ENCODE measurements around the gene ARMCX4. TPM values are rescaled to one million over a fixed set of nuclear protein-coding genes. Genes with fewer than 3 reads are reported as not detected.
"Not testable (repeated sequence)": the region's sequence is repeated elsewhere in the genome, so short reads cannot be mapped to it uniquely, and the experiment has no call there.

Gene ARMCX4
- total RNA-seq, 2 donors from 2014 or later: 13.4 to 19.3 TPM

DNA sequence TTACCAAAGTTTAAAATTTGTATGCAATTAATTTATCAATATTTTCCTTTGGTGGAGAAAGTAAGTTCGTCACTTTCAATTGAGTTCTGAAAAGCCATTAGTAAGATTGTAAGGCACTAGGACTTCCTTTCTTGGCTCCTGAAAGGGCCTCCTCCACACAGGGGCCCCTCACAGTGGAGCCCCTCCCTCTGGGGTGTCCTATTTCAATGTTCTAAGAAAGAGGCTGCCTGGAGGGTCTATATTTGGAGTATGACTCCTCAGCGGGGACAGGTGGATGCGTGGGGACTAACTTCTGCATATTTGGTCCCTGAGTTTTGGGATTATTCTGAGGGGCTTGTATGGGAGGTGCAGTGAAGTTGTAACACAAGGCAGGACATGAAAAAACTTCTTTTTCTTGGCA is 1.6 kb upstream of the ARMCX4 start:
- no peaks in the 10 kb centered on the region for H3K36me3 ChIP-seq
- TF ChIP-seq CTCF (IDR thresholded peaks at IDR 0.05): no peak
- ATAC-seq (ENCODE audit: insufficient number of reproducible peaks, low FRiP score, low read depth) (no peak), DNase-seq (ENCODE audit: low spot score) (no peak)
- H3K4me3 ChIP-seq: no peak overlapping the region
- no peak overlapping the region for H3K27ac ChIP-seq
- no peaks in the 10 kb centered on the region for H3K9me3 ChIP-seq
- no peaks in the 10 kb centered on the region for H3K27me3 ChIP-seq (replicated peaks; ENCODE audit: insufficient read depth)
- H3K4me1 ChIP-seq (ENCODE audit: control insufficient read depth in 1 of 2, low read depth in 2 of 2): no peaks in the 10 kb centered on the region

DNA sequence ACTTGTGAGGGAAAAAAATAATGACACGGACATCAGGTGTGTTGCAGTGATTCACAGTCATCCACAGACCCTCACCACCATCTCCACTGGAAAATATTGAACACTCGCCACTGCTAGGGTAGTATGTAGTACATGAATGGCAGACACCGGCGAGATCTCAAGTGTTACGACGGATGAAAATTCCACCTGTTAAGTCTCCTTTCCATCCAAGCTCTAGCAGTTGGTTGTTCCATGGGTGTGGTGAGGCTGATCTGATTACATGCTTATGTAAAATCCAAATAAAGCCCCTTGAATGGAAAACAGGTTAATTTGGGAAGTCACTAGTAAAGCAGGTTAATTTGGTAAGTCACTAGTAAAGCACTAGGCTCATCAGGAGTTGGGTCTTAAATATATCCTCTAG is 1.1 kb upstream of the ARMCX4 start:
- no peak for TF ChIP-seq CTCF (IDR thresholded peaks at IDR 0.05)
- Histone ChIP-seq H3K36me3 (no peaks in the 10 kb centered on the region), H3K4me3 (no peak overlapping the region), H3K4me1 (ENCODE audit: control insufficient read depth in 1 of 2, low read depth in 2 of 2) (no peaks in the 10 kb centered on the region), H3K9me3 (no peaks in the 10 kb centered on the region), H3K27me3 (replicated peaks; ENCODE audit: insufficient read depth) (no peaks in the 10 kb centered on the region), H3K27ac (no peak overlapping the region)
- no peak for ATAC-seq (ENCODE audit: insufficient number of reproducible peaks, low FRiP score, low read depth)
- no peak for DNase-seq (ENCODE audit: low spot score)

DNA sequence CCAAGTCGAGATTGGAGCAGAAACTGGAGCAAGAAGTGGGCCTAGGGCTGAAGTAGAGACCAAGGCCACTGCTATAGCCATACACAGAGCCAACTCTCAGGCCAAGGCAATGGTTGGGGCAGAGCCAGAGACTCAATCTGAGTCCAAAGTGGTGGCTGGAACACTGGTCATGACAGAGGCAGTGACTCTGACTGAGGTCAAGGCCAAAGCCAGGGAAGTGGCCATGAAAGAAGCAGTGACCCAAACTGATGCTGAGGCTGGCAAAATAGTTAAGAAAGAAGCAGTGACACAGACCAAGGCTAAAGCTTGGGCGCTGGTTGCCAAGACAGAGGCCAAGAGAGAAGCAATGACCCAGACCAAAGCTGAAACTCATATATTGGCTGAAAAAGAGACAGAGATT is 3.5 kb downstream of the ARMCX4 start:
- no peaks in the 10 kb centered on the region for H3K27me3 ChIP-seq (replicated peaks; ENCODE audit: insufficient read depth)

DNA sequence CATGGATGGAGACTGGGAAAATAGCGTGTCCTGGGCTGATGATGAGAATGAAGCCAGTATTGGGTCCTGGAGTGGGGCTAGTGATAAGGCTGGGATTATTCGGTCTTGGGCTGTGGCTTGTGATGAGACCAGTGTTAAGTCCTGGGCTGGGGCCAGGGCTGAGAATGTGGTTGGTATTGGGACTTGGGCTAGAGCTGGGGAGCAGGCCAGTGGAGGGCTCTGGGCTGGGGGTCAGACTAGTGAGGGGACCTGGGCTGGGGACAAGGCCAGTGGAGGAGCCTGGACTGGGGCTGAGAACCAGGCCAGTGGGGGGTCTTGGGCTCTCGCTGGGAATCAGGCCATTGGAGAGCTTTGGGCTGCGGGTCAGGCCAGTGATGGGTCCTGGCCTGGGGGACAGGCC is 6.7 kb downstream of the ARMCX4 start:
- ATAC-seq (ENCODE audit: insufficient number of reproducible peaks, low FRiP score, low read depth) (no peak), DNase-seq (ENCODE audit: low spot score) (no peak)
- no peaks in the 10 kb centered on the region for H3K27me3 ChIP-seq (replicated peaks; ENCODE audit: insufficient read depth)
- H3K36me3 ChIP-seq: no peaks in the 10 kb centered on the region
- no peaks in the 10 kb centered on the region for H3K4me1 ChIP-seq (ENCODE audit: control insufficient read depth in 1 of 2, low read depth in 2 of 2)
- no peak overlapping the region for H3K27ac ChIP-seq
- H3K4me3 ChIP-seq: no peak overlapping the region
- H3K9me3 ChIP-seq: no peaks in the 10 kb centered on the region
- TF ChIP-seq CTCF (IDR thresholded peaks at IDR 0.05): no peak

More for the DNA sequence above, 3.5 kb downstream of the ARMCX4 start:
- H3K4me1 ChIP-seq (ENCODE audit: control insufficient read depth in 1 of 2, low read depth in 2 of 2): no peaks in the 10 kb centered on the region
- H3K36me3 ChIP-seq: no peaks in the 10 kb centered on the region
- H3K4me3 ChIP-seq: no peak overlapping the region
- DNase-seq (ENCODE audit: low spot score) (no peak), ATAC-seq (ENCODE audit: insufficient number of reproducible peaks, low FRiP score, low read depth) (no peak)
- no peak overlapping the region for H3K27ac ChIP-seq
- no peaks in the 10 kb centered on the region for H3K9me3 ChIP-seq
- no peak for TF ChIP-seq CTCF (IDR thresholded peaks at IDR 0.05)

- no peak for TF ChIP-seq CTCF (IDR thresholded peaks at IDR 0.05)
- DNase-seq (ENCODE audit: low spot score) (no peak), ATAC-seq (ENCODE audit: insufficient number of reproducible peaks, low FRiP score, low read depth) (no peak)
- H3K4me3 ChIP-seq: no peak overlapping the region
- H3K27ac ChIP-seq: no peak overlapping the region
- H3K36me3 ChIP-seq: no peaks in the 10 kb centered on the region
- no peaks in the 10 kb centered on the region for H3K4me1 ChIP-seq (ENCODE audit: control insufficient read depth in 1 of 2, low read depth in 2 of 2)
- no peaks in the 10 kb centered on the region for H3K27me3 ChIP-seq (replicated peaks; ENCODE audit: insufficient read depth)
- H3K9me3 ChIP-seq: no peaks in the 10 kb centered on the region
Measured at GRCh38 chrX:101493225-101493624, 8.0 kb downstream of the ARMCX4 start.

DNA sequence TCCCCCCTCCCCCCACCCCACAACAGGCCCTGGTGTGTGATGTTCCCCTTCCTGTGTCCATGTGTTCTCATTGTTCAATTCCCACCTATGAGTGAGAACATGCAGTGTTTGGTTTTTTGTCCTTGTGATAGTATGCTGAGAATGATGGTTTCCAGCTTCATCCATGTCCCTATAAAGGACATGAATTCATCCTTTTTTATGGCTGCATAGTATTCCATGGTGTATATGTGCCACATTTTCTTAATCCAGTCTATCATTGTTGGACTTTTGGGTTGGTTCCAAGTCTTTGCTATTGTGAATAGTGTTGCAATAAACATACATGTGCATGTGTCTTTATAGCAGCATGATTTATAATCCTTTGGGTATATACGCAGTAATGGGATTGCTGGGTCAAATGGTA is 17.7 kb downstream of the ARMCX4 start:
- H3K9me3 ChIP-seq; H3K27ac ChIP-seq; H3K4me1 ChIP-seq (ENCODE audit: control insufficient read depth in 1 of 2, low read depth in 2 of 2); H3K36me3 ChIP-seq; ATAC-seq (ENCODE audit: insufficient number of reproducible peaks, low FRiP score, low read depth); DNase-seq (ENCODE audit: low spot score); H3K27me3 ChIP-seq (replicated peaks; ENCODE audit: insufficient read depth); H3K4me3 ChIP-seq: not testable (repeated sequence)

Measured in thoracic aorta (tissue), 2 donors.